Spleen (tissue), 11 donors: ENCODE results near the gene KRTAP5-8. TPM values are rescaled to one million over a fixed set of nuclear protein-coding genes. Genes with fewer than 3 reads are reported as not detected.

ENCODE experiments used
- DNase-seq: peaks from one replicate; pipeline ENCODE4 v3.0.0-alpha.2; 2020
- H3K27ac ChIP-seq, 8 donors: fragments of 200-600 bp; sonication (generic) in 7 of 8; 1 replicate in 4 of 8; 2 replicates in 4 of 8; pipeline versions ENCODE4 v1.5.0 to v1.8.0; 2016 to 2021; ENCODE audit warnings: inconsistent platforms in 4 of 8, mild to moderate bottlenecking in 4 of 8, moderate library complexity in 1 of 8
- H3K27me3 ChIP-seq, 7 donors: fragments of 200-600 bp; sonication (generic) in 6 of 7; replicated peaks in 1 of 7; 1 replicate in 4 of 7; 2 replicates in 3 of 7; pipeline versions ENCODE4 v1.5.0 to v1.8.0; 2016 to 2021; ENCODE audit warnings: inconsistent platforms in 3 of 7, mild to moderate bottlenecking in 1 of 7
- H3K36me3 ChIP-seq, 6 donors: fragments of 200-600 bp; sonication (generic) in 5 of 6; 1 replicate in 4 of 6; 2 replicates in 2 of 6; pipeline versions ENCODE4 v1.5.0 to v1.8.0; 2016 to 2021; ENCODE audit warnings: inconsistent platforms in 2 of 6
- H3K4me1 ChIP-seq, 6 donors: fragments of 200-600 bp; sonication (generic) in 5 of 6; 1 replicate in 3 of 6; 2 replicates in 3 of 6; pipeline versions ENCODE4 v1.5.0 to v1.8.0; 2016 to 2021; ENCODE audit warnings: inconsistent platforms in 3 of 6
- H3K4me3 ChIP-seq, 8 donors: fragments of 200-600 bp; sonication (generic) in 7 of 8; 1 replicate in 4 of 8; 2 replicates in 4 of 8; pipeline versions ENCODE4 v1.5.0 to v1.8.0; 2016 to 2021; ENCODE audit warnings: inconsistent platforms in 4 of 8, mild to moderate bottlenecking in 4 of 8, moderate library complexity in 2 of 8
- H3K9me3 ChIP-seq, 8 donors: fragments of 200-600 bp; sonication (generic) in 7 of 8; 1 replicate in 4 of 8; 2 replicates in 4 of 8; pipeline versions ENCODE4 v1.5.0 to v1.8.0; 2016 to 2021; ENCODE audit warnings: inconsistent platforms in 4 of 8
- CTCF ChIP-seq, 11 experiments: fragments of 200-600 bp in 7 of 11; fragments of 450-650 bp in 4 of 11; sonication (generic) in 4 of 11; IDR thresholded peaks in 8 of 11; conservative IDR thresholded peaks in 3 of 11; 1 replicate in 7 of 11; 2 replicates in 4 of 11; pipeline versions ENCODE4 v1.4.0 to v1.8.0; 2016 to 2021; ENCODE audit warnings: antibody characterized with exemption in 11 of 11, inconsistent platforms in 4 of 11, mild to moderate bottlenecking in 1 of 11
- POLR2A ChIP-seq, 3 donors: fragments of 450-650 bp; IDR thresholded peaks; one replicate each; pipeline ENCODE4 v1.5.1; 2017; ENCODE audit warnings: antibody characterized with exemption in 3 of 3, mild to moderate bottlenecking in 1 of 3
- POLR2AphosphoS5 ChIP-seq, 3 donors: sonication (generic); formaldehyde crosslinking; IDR thresholded peaks; one replicate each; pipeline ENCODE4 v1.5.1; 2017; ENCODE audit warnings: antibody characterized with exemption in 3 of 3
- WGBS, 5 donors: extraction: QIAGEN DNeasy Blood & Tissue Kit in 3 of 5; methylation state at CpG; one replicate each; pipeline versions ENCODE4 v1.1.5 to v1.1.7; 2013 to 2018; 5-methylcytosine and 5-hydroxymethylcytosine counted together
- intact Hi-C: fragments of 100-400 bp; cut with DNase I; formaldehyde crosslinking; loops from one replicate; pipeline ENCODE4 v1.15.0; 2023; ENCODE audit warnings: low total_unique reads
- polyA plus RNA-seq, 3 donors: library from polyadenylated mRNA; stranded (reverse); fragments of 200-250 nt; gene quantifications; one replicate each; pipeline ENCODE4 v1.2.1, GENCODE V29; 2013
- total RNA-seq, 7 donors: library from RNA; depleted of rRNA in 3 of 7; stranded (reverse); fragments of >200 nt in 3 of 7; fragmentation: NEBNext Ultra II Directional in 4 of 7; extraction: Animal tissue kit (Norgen Biotek cat#: 25700) in 4 of 7; gene quantifications; one replicate each; pipeline versions ENCODE4 v1.1.0 to v1.2.1, GENCODE V29; 2016 to 2021
- donor health status: healthy with polysubstance abuse.
- donor health status: DM: no; HTN: no; CAD: no; lungs with moderate emphysema.
- donor health status: DM: no; HTN: no; CAD: no.
- donor health status: Bipolar disorder and iron deficiency.
- donor health status: healthy.
- donor health status: DM: no; HTN: no; CAD: no.
- donor health status: DM: yes; HTN: yes; CAD: no.

The KRTAP5-8 gene
- total and polyA plus RNA-seq, 10 donors, result 0.09 to 0.63 (median 0.25) TPM; not detected in 4

GRCh38 chr11:71548120-71548519, 10.3 kb downstream of the KRTAP5-8 start, which contains the start of gene KRTAP5-9:
Gene KRTAP5-9, plus strand, starts transcription at chr11:71548420. Its CDS starts 238 bp downstream, at chr11:71548658.
- WGBS, 5 donors, result 69 to 80% (median 74%) methylated on average over 5 of the region's 5 CpGs

GRCh38 chr11:71548716-71549151, 10.9 kb downstream of the KRTAP5-8 start:
- no peak for DNase-seq
- WGBS, 5 donors, result 26 to 50% (median 39%) methylated on average over 2 to 5 of the region's 5 CpGs
- H3K9me3 ChIP-seq, result no peaks in the 10 kb centered on the region
- no peaks in the 10 kb centered on the region for H3K27me3 ChIP-seq
- H3K4me1 ChIP-seq, result peaks cover 0 to 7% (median 0%) of the 10 kb centered on the region in 6 donors
- intact Hi-C loops, result no loop called here
- TF ChIP-seq POLR2AphosphoS5 (IDR thresholded peaks at IDR 0.05) (no peak), POLR2A (IDR thresholded peaks at IDR 0.05) (no peak)
- H3K36me3 ChIP-seq, result no peaks in the 10 kb centered on the region
- H3K27ac ChIP-seq, result no peak overlapping the region
- no peak overlapping the region for H3K4me3 ChIP-seq

More at GRCh38 chr11:71548120-71548519, 10.3 kb downstream of the KRTAP5-8 start, which contains the start of gene KRTAP5-9:
- TF ChIP-seq CTCF (IDR thresholded peaks at IDR 0.05 in 8 of 11, conservative IDR thresholded peaks at IDR 0.05 in 3 of 11), result no peak
- no peak for TF ChIP-seq POLR2A (IDR thresholded peaks at IDR 0.05)
- TF ChIP-seq POLR2AphosphoS5 (IDR thresholded peaks at IDR 0.05), result no peak
- no peak within 1 kb of the TSS for H3K4me3 ChIP-seq
- H3K9me3 ChIP-seq, result no peaks in the 10 kb centered on the region
- no peaks in the 10 kb centered on the region for H3K27me3 ChIP-seq
- intact Hi-C loops, result no loop called here
- H3K27ac ChIP-seq, result no peak within 1 kb of the TSS
- DNase-seq, result no peak
- H3K4me1 ChIP-seq, result peaks cover 0 to 11% (median 0%) of the 10 kb centered on the region in 6 donors
- no peaks in the 10 kb centered on the region for H3K36me3 ChIP-seq

- no peak overlapping the region for H3K27ac ChIP-seq
- H3K36me3 ChIP-seq, result no peaks in the 10 kb centered on the region
- H3K9me3 ChIP-seq, result no peaks in the 10 kb centered on the region
- 79 to 90% (median 88%) methylated on average over 1 of the region's 1 CpG for WGBS, 5 donors
- H3K4me3 ChIP-seq, result no peak overlapping the region
- intact Hi-C loops, result no loop called here
- no peak for DNase-seq
- TF ChIP-seq POLR2AphosphoS5 (IDR thresholded peaks at IDR 0.05) (no peak), CTCF (IDR thresholded peaks at IDR 0.05 in 8 of 11, conservative IDR thresholded peaks at IDR 0.05 in 3 of 11) (no peak), POLR2A (IDR thresholded peaks at IDR 0.05) (no peak)
- H3K4me1 ChIP-seq, result no peaks in the 10 kb centered on the region
- peaks cover 0 to 9% (median 0%) of the 10 kb centered on the region in 7 donors for H3K27me3 ChIP-seq
These were observed 13.9 kb downstream of the KRTAP5-8 start for GRCh38 chr11:71551711-71552110.

GRCh38 chr11:71554996-71555395, 17.2 kb downstream of the KRTAP5-8 start:
- no peaks in the 10 kb centered on the region for H3K9me3 ChIP-seq
- H3K27ac ChIP-seq, result no peak overlapping the region
- no peak overlapping the region for H3K4me3 ChIP-seq
- TF ChIP-seq CTCF (IDR thresholded peaks at IDR 0.05 in 8 of 11, conservative IDR thresholded peaks at IDR 0.05 in 3 of 11) (no peak), POLR2A (IDR thresholded peaks at IDR 0.05) (no peak), POLR2AphosphoS5 (IDR thresholded peaks at IDR 0.05) (no peak)
- no peaks in the 10 kb centered on the region for H3K36me3 ChIP-seq
- no peaks in the 10 kb centered on the region for H3K4me1 ChIP-seq
- intact Hi-C loops, result no loop called here
- DNase-seq, result no peak
- 79 to 92% (median 90%) methylated on average over 5 to 6 of the region's 6 CpGs for WGBS, 5 donors
- H3K27me3 ChIP-seq, result peaks cover 0 to 9% (median 0%) of the 10 kb centered on the region in 7 donors
